Liver (tissue), 9 donors: ENCODE measurements around the gene STK32C. TPM values are rescaled to one million over a fixed set of nuclear protein-coding genes. Genes with fewer than 3 reads are reported as not detected.

ENCODE experiments used
- DNase-seq: peaks from one replicate; pipeline ENCODE4 v3.0.0-alpha.2; 2017; ENCODE audit warnings: low spot score
- H3K27ac ChIP-seq, 2 donors: one replicate each; pipeline ENCODE4 v1.7.0; 2013; ENCODE audit warnings: inconsistent platforms in 2 of 2, low read length in 2 of 2, control low read depth in 1 of 2, low read depth in 1 of 2, mild to moderate bottlenecking in 1 of 2
- H3K27me3 ChIP-seq, 4 donors: one replicate each; pipeline versions ENCODE4 v1.6.1 to v1.7.0; 2013; ENCODE audit warnings: low read length in 3 of 4, inconsistent platforms in 1 of 4, mild to moderate bottlenecking in 1 of 4, moderate library complexity in 1 of 4; ENCODE audit not compliant: control insufficient read depth in 4 of 4, insufficient read depth in 4 of 4
- H3K36me3 ChIP-seq, 4 donors: one replicate each; pipeline versions ENCODE4 v1.6.1 to v1.7.0; 2013; ENCODE audit warnings: low read length in 3 of 4, mild to moderate bottlenecking in 3 of 4, low read depth in 1 of 4, moderate library complexity in 1 of 4; ENCODE audit not compliant: control insufficient read depth in 4 of 4, insufficient read depth in 3 of 4
- H3K4me1 ChIP-seq, 4 donors: one replicate each; pipeline versions ENCODE4 v1.6.1 to v1.7.0; 2013; ENCODE audit warnings: low read length in 3 of 4, mild to moderate bottlenecking in 3 of 4, moderate library complexity in 1 of 4; ENCODE audit not compliant: control insufficient read depth in 4 of 4, insufficient read depth in 4 of 4
- H3K4me3 ChIP-seq, 3 donors: one replicate each; pipeline versions ENCODE4 v1.6.1 to v1.7.0; 2013; ENCODE audit warnings: low read length in 3 of 3, control low read depth in 1 of 3, low read depth in 1 of 3, mild to moderate bottlenecking in 1 of 3
- H3K9ac ChIP-seq, 2 donors: one replicate each; pipeline ENCODE4 v1.7.0; 2013; ENCODE audit warnings: low read length in 2 of 2, mild to moderate bottlenecking in 2 of 2, moderate library complexity in 2 of 2, control low read depth in 1 of 2, low read depth in 1 of 2
- H3K9me3 ChIP-seq, 4 donors: one replicate each; pipeline versions ENCODE4 v1.6.1 to v1.7.0; 2013; ENCODE audit warnings: low read length in 3 of 4; ENCODE audit not compliant: control insufficient read depth in 4 of 4
- ATF3 ChIP-seq: IDR thresholded peaks from 2 replicates; pipeline ENCODE4 v1.6.1; 2016; ENCODE audit warnings: antibody characterized with exemption
- CTCF ChIP-seq: fragments of 150-350 bp; IDR thresholded peaks from 2 replicates; pipeline ENCODE4 v1.5.1; 2017; ENCODE audit warnings: improper control_type of control experiment, low read depth, low read length; ENCODE audit not compliant: missing input control
- EGR1 ChIP-seq, 2 donors: IDR thresholded peaks; 2 replicates each; pipeline ENCODE4 v1.6.1; 2016 to 2018; ENCODE audit warnings: antibody characterized with exemption in 2 of 2, low read depth in 2 of 2
- FOXA1 ChIP-seq: IDR thresholded peaks from 2 replicates; pipeline ENCODE4 v1.6.1; 2016; ENCODE audit warnings: antibody characterized with exemption
- FOXA2 ChIP-seq: IDR thresholded peaks from 2 replicates; pipeline ENCODE4 v1.6.1; 2016; ENCODE audit warnings: antibody characterized with exemption
- GABPA ChIP-seq, 2 donors: IDR thresholded peaks in 1 of 2; conservative IDR thresholded peaks in 1 of 2; 2 replicates each; pipeline ENCODE4 v1.6.1; 2016; ENCODE audit warnings: antibody characterized with exemption in 2 of 2, mild to moderate bottlenecking in 1 of 2, moderate library complexity in 1 of 2
- HNF4A ChIP-seq, 2 donors: conservative IDR thresholded peaks; 2 replicates each; pipeline ENCODE4 v1.6.1; 2016; ENCODE audit warnings: antibody characterized with exemption in 2 of 2, mild to moderate bottlenecking in 2 of 2
- HNF4G ChIP-seq: IDR thresholded peaks from 2 replicates; pipeline ENCODE4 v1.6.1; 2016; ENCODE audit warnings: antibody characterized with exemption
- JUND ChIP-seq, 2 donors: IDR thresholded peaks; 2 replicates each; pipeline ENCODE4 v1.6.1; 2016; ENCODE audit warnings: antibody characterized with exemption in 2 of 2
- MAX ChIP-seq: IDR thresholded peaks from 2 replicates; pipeline ENCODE4 v1.6.1; 2016; ENCODE audit warnings: antibody characterized with exemption
- NR2F2 ChIP-seq: IDR thresholded peaks from 2 replicates; pipeline ENCODE4 v1.6.1; 2016; ENCODE audit warnings: antibody characterized with exemption
- RAD21 ChIP-seq, 2 donors: IDR thresholded peaks; 2 replicates each; pipeline ENCODE4 v1.6.1; 2016; ENCODE audit warnings: antibody characterized with exemption in 2 of 2, mild to moderate bottlenecking in 2 of 2
- REST ChIP-seq: IDR thresholded peaks from 2 replicates; pipeline ENCODE4 v1.6.1; 2016; ENCODE audit warnings: antibody characterized with exemption, mild to moderate bottlenecking
- RXRA ChIP-seq, 2 donors: IDR thresholded peaks; 2 replicates each; pipeline ENCODE4 v1.6.1; 2017 to 2018; ENCODE audit warnings: antibody characterized with exemption in 2 of 2, mild to moderate bottlenecking in 1 of 2
- SP1 ChIP-seq: IDR thresholded peaks from 2 replicates; pipeline ENCODE4 v1.6.1; 2018; ENCODE audit warnings: antibody characterized with exemption, mild to moderate bottlenecking
- TAF1 ChIP-seq: conservative IDR thresholded peaks from 2 replicates; pipeline ENCODE4 v1.6.1; 2016; ENCODE audit warnings: antibody characterized with exemption, mild to moderate bottlenecking
- YY1 ChIP-seq: IDR thresholded peaks from 2 replicates; pipeline ENCODE4 v1.6.1; 2016; ENCODE audit warnings: antibody characterized with exemption, mild to moderate bottlenecking
- ZBTB33 ChIP-seq: IDR thresholded peaks from 2 replicates; pipeline ENCODE4 v1.6.1; 2016; ENCODE audit warnings: antibody characterized with exemption
- WGBS: extraction: QIAGEN DNeasy Blood & Tissue Kit; methylation state at CpG from one replicate; pipeline ENCODE4 v1.1.7; 2013; 5-methylcytosine and 5-hydroxymethylcytosine counted together
- polyA plus RNA-seq, 2 donors: library from polyadenylated mRNA; stranded (reverse) in 1 of 2; unstranded in 1 of 2; fragments of 200-250 nt in 1 of 2; fragments of >200 nt in 1 of 2; fragmentation: Nextera tagmentation in 1 of 2; extraction: Ambion mirVana in 1 of 2; gene quantifications; one replicate each; pipeline versions ENCODE4 v1.2.1 to v1.2.3, GENCODE V29; 2013 to 2015
- total RNA-seq, 2 donors: library from RNA; depleted of rRNA; stranded (reverse); fragments of >200 nt; gene quantifications; one replicate each; pipeline ENCODE4 v1.2.3, GENCODE V29; 2014
- donor health status: healthy.
- donor health status: healthy.
- donor health status: healthy.
- donor health status: healthy.
- donor health status: healthy.

Gene STK32C
- total and polyA plus RNA-seq, 4 donors, result 1.8 to 4.6 (median 2.2) TPM

GRCh38 chr10:132206377-132206745, 101.4 kb downstream of the STK32C start (continued):
- no peak for TF ChIP-seq REST
- no peak for TF ChIP-seq TAF1

GRCh38 chr10:132205650-132206376, 101.9 kb downstream of the STK32C start:
- 86% methylated on average over 37 of the region's 37 CpGs for WGBS
- Histone ChIP-seq H3K4me1 (no peaks in the 10 kb centered on the region), H3K27ac (no peak overlapping the region), H3K9ac (no peak overlapping the region), H3K9me3 (no peaks in the 10 kb centered on the region), H3K27me3 (no peaks in the 10 kb centered on the region), H3K4me3 (no peak overlapping the region), H3K36me3 (no peaks in the 10 kb centered on the region)
- DNase-seq, result no peak
- TF ChIP-seq MAX (no peak), REST (no peak), RAD21 (IDR thresholded peaks at IDR 0.05) (no peak), JUND (IDR thresholded peaks at IDR 0.05) (no peak), FOXA1 (no peak), GABPA (IDR thresholded peaks at IDR 0.05 in 1 of 2, conservative IDR thresholded peaks at IDR 0.05 in 1 of 2) (no peak), EGR1 (IDR thresholded peaks at IDR 0.05; ENCODE audit: low read depth in 2 of 2) (no peak), RXRA (IDR thresholded peaks at IDR 0.05) (no peak), NR2F2 (no peak), HNF4A (conservative IDR thresholded peaks at IDR 0.05) (no peak), YY1 (no peak), ATF3 (no peak), FOXA2 (no peak), TAF1 (no peak), ZBTB33 (no peak), HNF4G (no peak), SP1 (no peak), CTCF (no peak)
